Activated naive CD4-positive, alpha-beta T cell treated with anti-CD3 and anti-CD28 coated beads, Interleukin-2, amount 10 ng/mL, durations not matched to agents 7 days and 5 days (primary cell): ENCODE data around the gene SOX6.

Source experiments
- CTCF ChIA-PET: fragments of 350-600 bp; sonication (Branson Sonifier 250); formaldehyde crosslinking; loops from one replicate; lab custom pipeline; 2021; ENCODE audit warnings: antibody characterized with exemption; lab: Charles Lee
- DNase-seq: peaks from one replicate; pipeline ENCODE4 v3.0.0-alpha.2; 2020
- H3K27ac Mint-ChIP-seq: one replicate; pipeline ENCODE4 v1.8.0; 2021; ENCODE audit warnings: mild to moderate bottlenecking, moderate library complexity, mixed read lengths
- H3K27me3 Mint-ChIP-seq: one replicate; pipeline ENCODE4 v1.8.0; 2021; ENCODE audit warnings: mild to moderate bottlenecking, mixed read lengths
- H3K36me3 Mint-ChIP-seq: one replicate; pipeline ENCODE4 v1.8.0; 2021; ENCODE audit warnings: mixed read lengths
- H3K4me1 Mint-ChIP-seq: one replicate; pipeline ENCODE4 v1.8.0; 2021; ENCODE audit warnings: mixed read lengths
- H3K4me3 Mint-ChIP-seq: one replicate; pipeline ENCODE4 v1.8.0; 2021; ENCODE audit warnings: mild to moderate bottlenecking, moderate library complexity, mixed read lengths
- H3K9me3 Mint-ChIP-seq: one replicate; pipeline ENCODE4 v1.8.0; 2021; ENCODE audit warnings: mixed read lengths

The SOX6 gene

DNA sequence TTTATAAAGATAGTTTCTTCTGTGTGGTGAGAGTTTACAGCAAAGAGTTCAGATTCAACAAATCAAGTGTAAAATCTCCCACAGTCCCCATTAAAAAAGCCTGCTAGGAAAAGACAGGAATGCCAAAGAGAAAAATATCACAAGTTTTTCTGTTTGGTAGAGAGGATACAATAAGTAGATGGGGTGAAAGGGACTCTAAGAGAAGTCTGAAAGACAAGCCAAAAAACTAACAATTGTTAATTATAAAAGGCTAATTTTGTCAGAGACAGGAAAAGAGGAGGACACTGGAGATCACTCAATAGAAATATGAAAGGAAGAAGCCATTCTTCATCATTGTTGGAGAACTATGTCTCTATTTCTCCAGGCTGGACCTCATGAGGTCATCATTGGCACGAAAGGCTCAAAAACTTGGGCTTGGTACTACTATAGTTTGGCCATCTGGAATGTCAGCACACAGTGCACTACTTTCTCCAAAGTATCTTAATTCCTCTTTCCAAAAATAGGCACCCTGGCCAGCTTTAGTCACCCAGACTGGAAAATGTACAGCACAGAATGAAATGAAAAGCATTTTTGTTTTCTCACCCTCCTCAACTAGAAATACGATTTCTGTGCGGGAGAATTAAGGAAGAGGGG lies 531 bp upstream of the SOX6 start:
- no peak for DNase-seq
- CTCF ChIA-PET: no interaction called here
- Mint-ChIP-seq H3K27me3 (no peaks in the 10 kb centered on the region), H3K36me3 (no peaks in the 10 kb centered on the region), H3K4me3 (no peak overlapping the region), H3K4me1 (no peaks in the 10 kb centered on the region), H3K9me3 (no peaks in the 10 kb centered on the region), H3K27ac (no peak overlapping the region)

GRCh38 chr11:16352707-16353106 lies 3.6 kb downstream of the SOX6 start:
- Mint-ChIP-seq H3K4me1 (no peaks in the 10 kb centered on the region), H3K27ac (no peak overlapping the region), H3K27me3 (no peaks in the 10 kb centered on the region), H3K36me3 (no peaks in the 10 kb centered on the region), H3K4me3 (no peak overlapping the region), H3K9me3 (no peaks in the 10 kb centered on the region)
- CTCF ChIA-PET: no interaction called here
- DNase-seq: no peak

GRCh38 chr11:16350125-16350524 lies 6.2 kb downstream of the SOX6 start:
- no peak for DNase-seq
- no peaks in the 10 kb centered on the region for H3K36me3 Mint-ChIP-seq
- no peaks in the 10 kb centered on the region for H3K27me3 Mint-ChIP-seq
- H3K4me3 Mint-ChIP-seq: no peak overlapping the region
- CTCF ChIA-PET: no interaction called here
- no peak overlapping the region for H3K27ac Mint-ChIP-seq
- H3K9me3 Mint-ChIP-seq: no peaks in the 10 kb centered on the region
- H3K4me1 Mint-ChIP-seq: no peaks in the 10 kb centered on the region

- CTCF ChIA-PET: no interaction called here
- Mint-ChIP-seq H3K27ac (no peak overlapping the region), H3K36me3 (no peaks in the 10 kb centered on the region), H3K4me1 (no peaks in the 10 kb centered on the region), H3K4me3 (no peak overlapping the region), H3K9me3 (no peaks in the 10 kb centered on the region), H3K27me3 (no peaks in the 10 kb centered on the region)
- no peak for DNase-seq
Measured at GRCh38 chr11:16347928-16348685, 8.2 kb downstream of the SOX6 start.

DNA sequence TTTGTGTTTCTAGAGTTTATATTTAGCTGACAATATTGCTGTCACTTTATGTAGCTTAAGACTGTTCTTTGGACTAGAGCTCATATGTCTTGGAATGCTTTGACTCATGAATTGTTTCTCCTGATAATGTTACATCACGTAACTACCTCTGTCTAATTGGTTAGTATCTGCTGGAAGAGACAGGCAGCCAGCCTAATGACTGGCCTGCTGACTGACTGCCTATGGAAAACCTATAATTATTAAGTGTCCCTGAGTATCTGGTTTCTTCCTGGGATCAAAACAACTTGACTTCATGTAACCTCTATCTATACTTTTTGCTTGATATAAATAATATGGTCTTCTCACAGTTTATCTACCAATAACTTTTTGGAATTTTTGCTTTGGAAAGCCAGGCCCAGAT lies 9.4 kb downstream of the SOX6 start:
- H3K4me1 Mint-ChIP-seq: no peaks in the 10 kb centered on the region
- DNase-seq: no peak
- no peaks in the 10 kb centered on the region for H3K36me3 Mint-ChIP-seq
- H3K9me3 Mint-ChIP-seq: no peaks in the 10 kb centered on the region
- H3K27ac Mint-ChIP-seq: no peak overlapping the region
- H3K27me3 Mint-ChIP-seq: no peaks in the 10 kb centered on the region
- CTCF ChIA-PET: no interaction called here
- no peak overlapping the region for H3K4me3 Mint-ChIP-seq

- no peak overlapping the region for H3K27ac Mint-ChIP-seq
- no peaks in the 10 kb centered on the region for H3K4me1 Mint-ChIP-seq
- DNase-seq: no peak
- CTCF ChIA-PET: no interaction called here
- no peaks in the 10 kb centered on the region for H3K36me3 Mint-ChIP-seq
- H3K27me3 Mint-ChIP-seq: no peaks in the 10 kb centered on the region
- peaks cover 4% of the 10 kb centered on the region for H3K9me3 Mint-ChIP-seq
- no peak overlapping the region for H3K4me3 Mint-ChIP-seq
Measured at GRCh38 chr11:16341853-16342252, 14.5 kb downstream of the SOX6 start.

DNA sequence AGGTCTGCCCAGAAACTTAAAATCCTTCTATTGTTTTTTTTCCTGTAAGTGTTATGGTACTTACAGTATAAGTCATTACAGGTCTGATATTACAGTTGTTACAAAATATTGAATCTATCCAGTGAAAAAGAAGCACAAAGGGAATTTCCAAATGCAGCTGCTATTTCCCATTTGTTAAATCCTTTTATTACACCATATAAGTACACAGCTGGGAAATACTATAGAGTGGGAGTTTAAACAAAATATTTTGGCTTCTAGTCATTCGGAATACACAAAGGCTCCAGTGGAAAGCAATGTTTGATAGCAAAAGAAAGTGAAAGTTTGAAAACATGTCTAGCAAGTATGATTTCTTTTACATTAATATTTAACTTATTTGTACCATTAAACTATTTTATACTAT lies 18.0 kb downstream of the SOX6 start:
- DNase-seq: no peak
- no peak overlapping the region for H3K27ac Mint-ChIP-seq
- CTCF ChIA-PET: no interaction called here
- no peaks in the 10 kb centered on the region for H3K36me3 Mint-ChIP-seq
- no peaks in the 10 kb centered on the region for H3K27me3 Mint-ChIP-seq
- H3K4me1 Mint-ChIP-seq: no peaks in the 10 kb centered on the region
- peaks cover 4% of the 10 kb centered on the region for H3K9me3 Mint-ChIP-seq
- H3K4me3 Mint-ChIP-seq: no peak overlapping the region

DNA sequence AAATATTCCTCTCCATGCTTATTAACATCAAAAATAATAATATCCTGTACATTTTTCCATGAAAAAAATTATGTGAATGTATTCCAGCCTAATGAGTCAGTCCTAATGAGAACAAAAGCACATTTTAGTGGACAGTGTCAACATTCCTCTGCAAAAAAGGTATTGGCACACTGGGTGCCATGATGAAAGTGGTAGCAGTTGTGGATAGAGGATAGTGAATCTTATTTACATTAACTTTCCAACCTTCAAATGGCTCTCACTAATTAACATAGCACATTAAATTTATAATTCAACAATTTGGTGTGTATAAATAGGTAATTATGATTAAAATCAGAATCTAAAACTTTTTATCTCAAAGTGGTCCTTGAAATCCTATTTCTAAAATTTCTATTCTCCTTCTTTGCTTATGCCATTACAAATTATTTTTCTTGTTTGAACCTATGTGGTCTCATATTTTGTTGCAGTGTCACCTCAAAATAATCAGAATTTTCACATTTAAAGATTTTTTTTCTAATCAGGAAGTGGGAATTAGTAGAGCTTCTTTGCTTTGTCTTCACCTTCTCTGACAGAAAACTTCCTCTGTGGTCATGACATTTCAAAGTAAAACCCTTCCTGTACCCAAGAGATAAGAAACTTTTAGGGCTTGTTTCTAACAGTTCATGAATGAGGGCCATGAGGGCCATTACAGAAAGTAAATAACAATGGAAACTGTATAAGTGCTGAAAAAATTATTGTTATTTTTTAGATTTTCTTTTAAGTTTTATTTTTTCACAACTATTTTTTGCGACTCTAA lies 18.7 kb downstream of the SOX6 start:
- CTCF ChIA-PET: interaction anchor here (0.8 kb wide), 1 partner anchor 49 kb away, joined by 3 read pairs; no protein-coding TSS in a partner anchor
- Mint-ChIP-seq H3K4me3 (no peak overlapping the region), H3K27me3 (no peaks in the 10 kb centered on the region), H3K27ac (no peak overlapping the region), H3K36me3 (no peaks in the 10 kb centered on the region), H3K9me3 (peaks cover 4% of the 10 kb centered on the region), H3K4me1 (no peaks in the 10 kb centered on the region)
- DNase-seq: no peak

DNA sequence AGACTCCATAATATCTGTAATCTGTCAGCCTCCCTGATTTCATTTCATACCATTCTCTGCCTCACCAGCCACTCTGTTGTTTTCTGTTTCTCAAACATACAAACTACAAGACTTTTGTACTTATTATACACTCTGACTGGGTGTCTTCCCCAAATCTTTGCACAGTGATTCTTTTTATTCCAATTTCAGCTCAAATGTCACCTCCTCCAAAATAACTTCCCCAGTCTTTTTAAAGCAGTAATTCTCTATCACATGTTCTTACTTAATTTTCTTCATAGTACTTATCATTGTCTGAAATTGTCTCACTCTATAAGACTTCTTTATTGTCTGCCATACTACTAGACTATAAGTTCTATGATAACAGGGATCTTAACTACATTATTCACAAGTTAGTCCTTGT lies 19.6 kb downstream of the SOX6 start:
- Mint-ChIP-seq H3K4me1 (no peaks in the 10 kb centered on the region), H3K9me3 (peaks cover 4% of the 10 kb centered on the region), H3K27ac (no peak overlapping the region), H3K36me3 (no peaks in the 10 kb centered on the region), H3K4me3 (no peak overlapping the region), H3K27me3 (no peaks in the 10 kb centered on the region)
- DNase-seq: no peak
- CTCF ChIA-PET: no interaction called here

DNA sequence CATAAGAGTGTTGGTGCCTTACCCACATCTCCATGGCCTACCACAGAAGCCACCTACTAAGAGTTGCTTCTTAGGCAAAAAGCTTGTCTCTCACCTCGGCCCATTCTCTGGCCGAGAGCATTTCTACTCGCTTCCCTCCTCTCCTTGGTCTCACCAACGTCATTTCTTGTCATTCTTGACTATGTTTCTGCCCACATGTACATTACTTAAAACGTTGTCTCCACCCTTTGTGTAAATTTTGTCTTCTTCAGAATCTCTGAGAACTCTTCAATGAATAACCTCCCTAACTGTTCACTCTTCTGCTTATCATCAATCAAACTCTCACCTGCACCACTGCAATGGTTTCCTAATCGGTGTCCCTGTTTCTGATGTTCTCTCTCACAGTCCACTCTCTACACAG lies 20.1 kb downstream of the SOX6 start:
- Mint-ChIP-seq H3K4me3 (no peak overlapping the region), H3K4me1 (no peaks in the 10 kb centered on the region)

GRCh38 chr11:16335236-16335962 lies 20.9 kb downstream of the SOX6 start:
- CTCF ChIA-PET: no interaction called here
- Mint-ChIP-seq H3K9me3 (peaks cover 4% of the 10 kb centered on the region), H3K27ac (no peak overlapping the region), H3K4me3 (no peak overlapping the region), H3K27me3 (no peaks in the 10 kb centered on the region), H3K4me1 (no peaks in the 10 kb centered on the region), H3K36me3 (no peaks in the 10 kb centered on the region)
- DNase-seq: no peak

More for the DNA sequence above, 20.1 kb downstream of the SOX6 start:
- CTCF ChIA-PET: no interaction called here
- Mint-ChIP-seq H3K36me3 (no peaks in the 10 kb centered on the region), H3K27me3 (no peaks in the 10 kb centered on the region), H3K9me3 (peaks cover 4% of the 10 kb centered on the region), H3K27ac (no peak overlapping the region)
- no peak for DNase-seq

DNA sequence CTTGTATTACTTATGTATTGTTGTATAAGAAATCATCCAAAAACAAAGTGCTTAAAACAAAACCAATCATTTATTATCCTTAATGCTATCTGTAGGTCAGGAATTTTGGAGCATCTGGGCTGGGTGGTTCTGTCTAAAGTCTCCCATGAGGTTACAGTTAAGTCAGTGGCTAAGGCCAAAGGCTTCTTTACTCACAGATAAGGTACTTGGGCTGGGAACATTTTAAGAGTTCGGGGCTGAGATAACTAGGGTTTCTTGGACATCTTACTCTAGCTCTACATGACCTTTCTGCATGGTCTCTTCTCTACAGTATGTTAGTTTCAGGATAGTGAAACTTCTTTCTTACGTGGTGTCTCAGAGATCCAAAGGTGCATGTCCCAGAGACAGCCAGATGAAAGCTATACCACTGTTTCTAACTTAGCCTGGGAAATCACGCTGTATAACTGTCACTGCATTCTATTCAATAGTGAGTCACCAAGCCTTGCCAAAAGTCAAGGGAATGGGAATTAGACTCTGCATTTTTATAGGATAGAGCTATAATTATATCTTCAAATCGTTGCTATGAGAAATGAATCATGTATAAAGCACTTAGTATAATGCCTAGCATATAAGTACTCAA lies 29.6 kb downstream of the SOX6 start:
- DNase-seq: no peak
- H3K9me3 Mint-ChIP-seq: peaks cover 1% of the 10 kb centered on the region
- no peak overlapping the region for H3K4me3 Mint-ChIP-seq
- H3K36me3 Mint-ChIP-seq: no peaks in the 10 kb centered on the region
- no peak overlapping the region for H3K27ac Mint-ChIP-seq
- no peaks in the 10 kb centered on the region for H3K4me1 Mint-ChIP-seq
- CTCF ChIA-PET: no interaction called here
- no peaks in the 10 kb centered on the region for H3K27me3 Mint-ChIP-seq

GRCh38 chr11:16322190-16322589 lies 34.2 kb downstream of the SOX6 start:
- CTCF ChIA-PET: no interaction called here
- Mint-ChIP-seq H3K4me1 (no peaks in the 10 kb centered on the region), H3K36me3 (no peaks in the 10 kb centered on the region), H3K27ac (no peak overlapping the region), H3K4me3 (no peak overlapping the region), H3K9me3 (peaks cover 1% of the 10 kb centered on the region), H3K27me3 (no peaks in the 10 kb centered on the region)
- DNase-seq: no peak

GRCh38 chr11:16321148-16321547 lies 35.2 kb downstream of the SOX6 start:
- peaks cover 1% of the 10 kb centered on the region for H3K9me3 Mint-ChIP-seq
- CTCF ChIA-PET: no interaction called here
- no peaks in the 10 kb centered on the region for H3K4me1 Mint-ChIP-seq
- H3K27me3 Mint-ChIP-seq: no peaks in the 10 kb centered on the region
- H3K27ac Mint-ChIP-seq: no peak overlapping the region
- H3K36me3 Mint-ChIP-seq: no peaks in the 10 kb centered on the region
- H3K4me3 Mint-ChIP-seq: no peak overlapping the region
- DNase-seq: no peak
